Ammon's horn (tissue), 1 donor: ENCODE measurements around the gene TMEM204.
"Not testable (repeated sequence)": the region's sequence is repeated elsewhere in the genome, so short reads cannot be mapped to it uniquely, and the experiment has no call there.

ENCODE experiments used
- DNase-seq: peaks from one replicate; pipeline ENCODE4 v3.0.0-alpha.2; 2016; ENCODE audit warnings: low spot score

The TMEM204 gene

DNA sequence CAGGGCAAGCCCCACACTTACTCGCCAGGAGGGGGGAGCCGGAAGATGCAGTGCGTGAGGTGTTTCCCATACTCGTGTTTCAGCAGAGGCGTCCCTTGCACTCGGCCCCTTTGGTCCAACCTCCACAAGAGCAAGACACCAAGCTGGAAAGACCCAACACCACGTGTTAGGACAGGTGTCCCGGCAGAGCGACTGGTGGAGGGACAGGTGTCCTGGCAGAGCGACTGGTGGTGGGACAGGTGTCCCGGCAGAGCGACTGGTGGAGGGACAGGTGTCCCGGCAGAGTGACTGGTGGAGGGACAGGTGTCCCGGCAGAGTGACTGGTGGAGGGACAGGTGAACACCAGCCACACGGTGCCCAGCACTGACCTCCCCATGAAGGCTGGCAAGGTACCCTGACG lies 59.0 kb downstream of the TMEM204 start:
- DNase-seq: no peak

DNA sequence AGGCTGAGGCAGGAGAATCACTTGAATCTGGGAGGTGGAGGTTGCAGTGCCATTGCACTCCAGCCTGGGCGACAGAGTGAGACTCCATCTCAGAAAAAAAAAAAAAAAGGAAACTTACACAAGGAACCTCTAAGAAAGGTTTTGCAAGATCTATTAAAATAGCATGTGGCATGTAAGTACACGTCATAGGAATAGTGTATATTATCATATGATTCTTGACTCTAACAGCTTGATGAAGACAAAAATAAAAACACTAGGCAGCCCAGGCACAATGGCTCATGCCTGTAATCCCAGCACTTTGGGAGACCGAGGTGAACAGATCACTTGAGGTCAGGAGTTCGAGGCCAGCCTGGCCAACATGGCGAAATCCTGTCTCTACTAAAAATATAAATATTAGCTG lies 62.0 kb downstream of the TMEM204 start:
- not testable (repeated sequence) for DNase-seq

DNA sequence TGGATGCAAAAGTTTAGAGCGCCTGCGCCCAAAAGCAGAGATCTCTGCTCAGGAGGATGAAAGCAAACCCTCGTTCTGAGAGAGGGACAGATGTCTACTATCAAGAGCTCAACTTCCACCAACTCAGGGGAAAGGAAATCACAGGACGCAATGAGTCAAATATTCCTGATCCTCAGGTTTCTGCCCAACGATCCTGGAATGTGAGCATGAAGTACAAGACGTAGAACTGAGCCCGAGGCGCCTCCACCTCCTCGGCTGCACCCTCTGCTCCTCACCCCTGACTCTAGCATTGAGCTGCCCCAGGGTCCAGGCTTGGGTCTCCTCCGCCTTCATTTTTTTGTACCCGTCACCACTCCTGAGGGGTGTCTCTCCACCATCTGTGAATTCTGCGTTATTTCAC lies 63.0 kb downstream of the TMEM204 start:
- DNase-seq: no peak

- DNase-seq: no peak
Observed at GRCh38 chr16:1597154-1597553, 63.7 kb downstream of the TMEM204 start.

- DNase-seq: no peak
Observed at GRCh38 chr16:1601031-1601430, 67.6 kb downstream of the TMEM204 start.

GRCh38 chr16:1601489-1601888 lies 68.0 kb downstream of the TMEM204 start:
- DNase-seq: no peak

DNA sequence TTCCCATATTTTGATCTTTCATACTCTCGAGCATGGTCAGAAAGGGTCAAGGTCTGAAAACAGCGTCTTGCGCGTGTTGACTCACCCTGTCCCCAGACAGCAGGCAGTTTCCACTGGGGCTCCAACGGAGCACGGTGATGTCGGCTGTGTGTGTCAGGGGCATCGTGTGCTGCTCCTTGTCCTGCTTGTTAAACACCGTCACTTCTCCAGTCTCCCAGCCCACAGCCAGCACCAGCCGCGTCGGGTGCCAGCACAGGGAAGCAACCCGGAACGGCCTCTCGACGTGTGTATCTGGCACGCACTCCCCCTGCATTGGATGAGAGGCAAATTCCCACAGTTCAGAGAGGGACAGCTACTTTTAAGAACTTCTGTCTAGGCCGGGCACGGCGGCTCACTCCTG lies 68.8 kb downstream of the TMEM204 start:
- no peak for DNase-seq
